HG02588 (cell line): ENCODE data around the gene MCC.
"Not testable (repeated sequence)": the region's sequence is repeated elsewhere in the genome, so short reads cannot be mapped to it uniquely, and the experiment has no call there.

ENCODE experiments used
- ATAC-seq: cut with Tn5 transposase; IDR thresholded peaks from one replicate; pipeline ENCODE4 v1.9.1; 2021; ENCODE audit warnings: mild to moderate bottlenecking, moderate library complexity; ENCODE audit not compliant: unreplicated experiment

The MCC gene

GRCh38 chr5:113427871-113428574, 60.2 kb downstream of the MCC start:
- no peak for ATAC-seq

- ATAC-seq = no peak
Measured at GRCh38 chr5:113425909-113426308, 62.3 kb downstream of the MCC start.

GRCh38 chr5:113421693-113422092, 66.6 kb downstream of the MCC start:
- ATAC-seq = no peak

- no peak for ATAC-seq
Measured at GRCh38 chr5:113405530-113405929, 82.7 kb downstream of the MCC start.

- ATAC-seq = no peak
Measured at GRCh38 chr5:113404269-113404668, 84.0 kb downstream of the MCC start.

GRCh38 chr5:113397986-113398385, 90.3 kb downstream of the MCC start:
- ATAC-seq = not testable (repeated sequence)

- ATAC-seq = no peak
Measured at GRCh38 chr5:113397046-113397445, 91.2 kb downstream of the MCC start.

- no peak for ATAC-seq
Measured at GRCh38 chr5:113394658-113395057, 93.6 kb downstream of the MCC start.

- ATAC-seq = no peak
Measured at GRCh38 chr5:113390224-113390623, 98.0 kb downstream of the MCC start.

GRCh38 chr5:113389116-113389515, 99.1 kb downstream of the MCC start:
- ATAC-seq = no peak

GRCh38 chr5:113387844-113388243, 100.4 kb downstream of the MCC start:
- ATAC-seq = no peak

- ATAC-seq = no peak
Measured at GRCh38 chr5:113384782-113385285, 103.4 kb downstream of the MCC start.

- ATAC-seq = no peak
Measured at GRCh38 chr5:113382731-113383130, 105.5 kb downstream of the MCC start.

- ATAC-seq = no peak
Measured at GRCh38 chr5:113381791-113382190, 106.5 kb downstream of the MCC start.

GRCh38 chr5:113380807-113381326, 107.4 kb downstream of the MCC start:
- ATAC-seq = no peak

GRCh38 chr5:113379936-113380806, 108.1 kb downstream of the MCC start:
- no peak for ATAC-seq

- peak; percentile 79 for ATAC-seq
Measured at GRCh38 chr5:113378959-113379541, 109.2 kb downstream of the MCC start.

- no peak for ATAC-seq
Measured at GRCh38 chr5:113378514-113378913, 109.7 kb downstream of the MCC start.

GRCh38 chr5:113378081-113378480, 110.2 kb downstream of the MCC start:
- no peak for ATAC-seq

GRCh38 chr5:113376640-113377039, 111.6 kb downstream of the MCC start:
- ATAC-seq = no peak

GRCh38 chr5:113375480-113376060, 112.7 kb downstream of the MCC start:
- no peak for ATAC-seq
